OCI-LY7 (cell line): ENCODE measurements around the gene NKAIN2. TPM values are rescaled to one million over a fixed set of nuclear protein-coding genes. Genes with fewer than 3 reads are reported as not detected.

Experiments used
- BruUV-seq: library from RNA; stranded (reverse); fragments of 400-500 nt; replicated peaks from 2 replicates; lab custom pipeline; 2021; lab: Mats Ljungman, UMichigan
- CTCF ChIA-PET: fragments of 300-600 bp; sonication (Branson Sonifier 250); formaldehyde crosslinking; loops from one replicate; lab custom pipeline; 2022; ENCODE audit warnings: antibody characterized with exemption; ENCODE audit not compliant: unreplicated experiment; lab: Charles Lee
- POLR2A ChIA-PET: fragments of 300-600 bp; sonication (Branson Sonifier 250); formaldehyde crosslinking; loops from one replicate; lab custom pipeline; 2022; ENCODE audit warnings: antibody characterized with exemption; lab: Charles Lee
- DNase-seq: peaks from one replicate; pipeline ENCODE4 v3.0.0-alpha.2; 2015; ENCODE audit warnings: low spot score
- H2AFZ ChIP-seq: fragments of 200-600 bp; sonication (generic), shearing (Covaris generic); 2 replicates; pipeline ENCODE4 v1.6.1; 2014; ENCODE audit warnings: mild to moderate bottlenecking, antibody characterized with exemption, low read length, moderate library complexity
- H3K27ac ChIP-seq: fragments of 200-600 bp; sonication (generic); 2 replicates; pipeline ENCODE4 v1.5.1; 2014; ENCODE audit warnings: mixed run types, low read depth, mild to moderate bottlenecking, moderate library complexity, low read length, inconsistent platforms; ENCODE audit not compliant: poor library complexity, severe bottlenecking
- H3K36me3 ChIP-seq: fragments of 200-600 bp; sonication (generic); 2 replicates; pipeline ENCODE4 v1.6.1; 2014; ENCODE audit warnings: mild to moderate bottlenecking, antibody characterized with exemption, low read length, moderate library complexity, mixed read lengths; ENCODE audit not compliant: insufficient read depth
- H3K4me1 ChIP-seq: fragments of 200-600 bp; sonication (generic); 2 replicates; pipeline ENCODE4 v1.5.1; 2014; ENCODE audit warnings: mild to moderate bottlenecking, low read length; ENCODE audit not compliant: insufficient read depth, poor library complexity, severe bottlenecking
- H3K4me2 ChIP-seq: fragments of 200-600 bp; sonication (generic); 2 replicates; pipeline ENCODE4 v1.6.1; 2014; ENCODE audit warnings: mild to moderate bottlenecking, low read length
- H3K4me3 ChIP-seq: fragments of 200-600 bp; sonication (generic); 2 replicates; pipeline ENCODE4 v1.5.1; 2014; ENCODE audit warnings: mild to moderate bottlenecking, low read depth, low read length; ENCODE audit not compliant: poor library complexity, severe bottlenecking
- H3K79me2 ChIP-seq: fragments of 200-600 bp; sonication (generic); 2 replicates; pipeline ENCODE4 v1.6.1; 2016; ENCODE audit warnings: low read depth, mild to moderate bottlenecking, low read length, moderate library complexity, mixed read lengths; ENCODE audit not compliant: insufficient read depth
- H3K9me2 ChIP-seq: fragments of 200-600 bp; sonication (generic); 2 replicates; pipeline ENCODE4 v1.6.1; 2016; ENCODE audit warnings: mild to moderate bottlenecking, low read length, mixed read lengths; ENCODE audit not compliant: insufficient read depth
- H3K9me3 ChIP-seq: fragments of 200-600 bp; sonication (generic); 2 replicates; pipeline ENCODE4 v1.6.1; 2014; ENCODE audit warnings: mild to moderate bottlenecking, mixed run types, low read length, mixed read lengths
- H4K20me1 ChIP-seq: fragments of 200-600 bp; sonication (generic); 2 replicates; pipeline ENCODE4 v1.6.1; 2014; ENCODE audit warnings: mild to moderate bottlenecking, antibody characterized with exemption, low read length, moderate library complexity, mixed read lengths; ENCODE audit not compliant: insufficient read depth
- CTCF ChIP-seq: fragments of 200-600 bp; sonication (generic); conservative IDR thresholded peaks from 2 replicates; pipeline ENCODE4 v1.5.1; 2014; ENCODE audit warnings: mild to moderate bottlenecking, antibody characterized with exemption, low read length, moderate library complexity, mixed read lengths
- EZH2phosphoT487 ChIP-seq: fragments of 200-600 bp; sonication (generic); IDR thresholded peaks from 2 replicates; pipeline ENCODE4 v1.6.1; 2018; ENCODE audit warnings: low read depth, borderline replicate concordance, mild to moderate bottlenecking, mixed run types, antibody characterized with exemption, low read length, moderate library complexity, mixed read lengths
- intact Hi-C: fragments of 100-400 bp; cut with micrococcal nuclease; formaldehyde crosslinking; loops from one replicate; pipeline ENCODE4 v1.10.0; 2022; ENCODE audit not compliant: unreplicated experiment
- total RNA-seq, 2 experiments: library from RNA; depleted of rRNA in 1 of 2; stranded (reverse); fragments of >200 nt in 1 of 2; shearing (Covaris generic) in 1 of 2; gene quantifications; 2 replicates each; pipeline ENCODE4 v1.2.3, GENCODE V29; 2014 to 2022

Gene NKAIN2
- total RNA-seq, 2 experiments from 2014 or later, result not detected

- no peak for DNase-seq
- H3K4me3 ChIP-seq, result no peak overlapping the region
- no peak for TF ChIP-seq CTCF
- TF ChIP-seq EZH2phosphoT487, result no peak
- H3K4me1 ChIP-seq, result no peaks in the 10 kb centered on the region
- intact Hi-C loops, result no loop called here
- H3K9me2 ChIP-seq, result no peaks in the 10 kb centered on the region
- H3K27ac ChIP-seq, result no peak overlapping the region
- no peaks in the 10 kb centered on the region for H3K79me2 ChIP-seq
- no TSS peak for BruUV-seq
- no peaks in the 10 kb centered on the region for H3K36me3 ChIP-seq
- H2AFZ ChIP-seq, result no peak overlapping the region
- CTCF ChIA-PET, result no interaction called here
- no peak overlapping the region for H3K4me2 ChIP-seq
- no peaks in the 10 kb centered on the region for H3K9me3 ChIP-seq
- H4K20me1 ChIP-seq, result no peaks in the 10 kb centered on the region
- POLR2A ChIA-PET, result no interaction called here
Observed at GRCh38 chr6:124053315-124053714, 249.7 kb downstream of the NKAIN2 start.

GRCh38 chr6:124054034-124054433, 250.4 kb downstream of the NKAIN2 start:
- BruUV-seq, result no TSS peak

GRCh38 chr6:124055395-124055794, 251.7 kb downstream of the NKAIN2 start:
- Histone ChIP-seq H2AFZ (no peak overlapping the region), H3K4me2 (no peak overlapping the region), H3K9me3 (no peaks in the 10 kb centered on the region), H4K20me1 (no peaks in the 10 kb centered on the region), H3K79me2 (no peaks in the 10 kb centered on the region), H3K27ac (no peak overlapping the region), H3K9me2 (no peaks in the 10 kb centered on the region), H3K4me3 (no peak overlapping the region), H3K36me3 (no peaks in the 10 kb centered on the region), H3K4me1 (no peaks in the 10 kb centered on the region)
- no peak for TF ChIP-seq CTCF
- TF ChIP-seq EZH2phosphoT487, result no peak
- POLR2A ChIA-PET, result no interaction called here
- CTCF ChIA-PET, result no interaction called here
- intact Hi-C loops, result no loop called here
- DNase-seq, result no peak
- BruUV-seq, result no TSS peak

More at GRCh38 chr6:124054034-124054433, 250.4 kb downstream of the NKAIN2 start:
- ChIA-PET CTCF (no interaction called here), POLR2A (no interaction called here)
- intact Hi-C loops, result no loop called here
- no peaks in the 10 kb centered on the region for H3K4me1 ChIP-seq
- no peaks in the 10 kb centered on the region for H3K36me3 ChIP-seq
- H4K20me1 ChIP-seq, result no peaks in the 10 kb centered on the region
- no peak overlapping the region for H2AFZ ChIP-seq
- no peak for DNase-seq
- no peaks in the 10 kb centered on the region for H3K9me2 ChIP-seq
- no peak overlapping the region for H3K4me3 ChIP-seq
- no peaks in the 10 kb centered on the region for H3K9me3 ChIP-seq
- no peak overlapping the region for H3K27ac ChIP-seq
- no peak for TF ChIP-seq EZH2phosphoT487
- no peak for TF ChIP-seq CTCF
- no peak overlapping the region for H3K4me2 ChIP-seq
- no peaks in the 10 kb centered on the region for H3K79me2 ChIP-seq
